Neuronal stem cell (in vitro differentiated cells): Measurements from ENCODE around the gene TBC1D5.

Experiments used
- DNase-seq: peaks from one replicate; pipeline ENCODE4 v3.0.0-alpha.2; 2013; ENCODE audit warnings: low spot score
- H2AFZ ChIP-seq: one replicate; pipeline ENCODE4 v1.6.1; 2013; ENCODE audit warnings: mild to moderate bottlenecking, low read length, inconsistent platforms
- H2AK5ac ChIP-seq: 2 replicates; pipeline ENCODE4 v1.6.1; 2013; ENCODE audit warnings: low read depth, mild to moderate bottlenecking, inconsistent platforms, low read length, moderate library complexity, mixed read lengths
- H2BK120ac ChIP-seq: 2 replicates; pipeline ENCODE4 v1.6.1; 2013; ENCODE audit warnings: low read depth, mild to moderate bottlenecking, inconsistent platforms, low read length, moderate library complexity, mixed read lengths
- H2BK12ac ChIP-seq: one replicate; pipeline ENCODE4 v1.6.1; 2013; ENCODE audit warnings: low read length, inconsistent platforms
- H2BK15ac ChIP-seq: 2 replicates; pipeline ENCODE4 v1.6.1; 2013; ENCODE audit warnings: mild to moderate bottlenecking, low read length, inconsistent platforms, mixed read lengths
- H2BK5ac ChIP-seq: one replicate; pipeline ENCODE4 v1.6.1; 2013; ENCODE audit warnings: inconsistent platforms, mild to moderate bottlenecking, low read length, moderate library complexity
- H3K14ac ChIP-seq: one replicate; pipeline ENCODE4 v1.6.1; 2013; ENCODE audit warnings: low read length, inconsistent platforms
- H3K18ac ChIP-seq: 2 replicates; pipeline ENCODE4 v1.6.1; 2013; ENCODE audit warnings: low read length, inconsistent platforms
- H3K23ac ChIP-seq: 2 replicates; pipeline ENCODE4 v1.6.1; 2013; ENCODE audit warnings: low read depth, mild to moderate bottlenecking, mixed read lengths, low read length, inconsistent platforms; ENCODE audit not compliant: poor library complexity
- H3K27ac ChIP-seq: replicated peaks from 3 replicates; pipeline ENCODE4 v1.5.1; 2013; ENCODE audit warnings: low read length, inconsistent platforms
- H3K27me3 ChIP-seq, 3 experiments: 2 replicates each; pipeline ENCODE4 v1.6.1; 2013; ENCODE audit warnings: low read length in 3 of 3, mild to moderate bottlenecking in 2 of 3, inconsistent platforms in 1 of 3, low read depth in 1 of 3, mixed read lengths in 1 of 3, moderate library complexity in 1 of 3; ENCODE audit not compliant: control insufficient read depth in 3 of 3, insufficient read depth in 3 of 3
- H3K36me3 ChIP-seq, 2 donors: replicated peaks in 1 of 2; 2 replicates each; pipeline ENCODE4 v1.6.1; 2013; ENCODE audit warnings: low read length in 2 of 2; ENCODE audit not compliant: control insufficient read depth in 2 of 2, insufficient read depth in 2 of 2
- H3K4ac ChIP-seq: 2 replicates; pipeline ENCODE4 v1.6.1; 2013; ENCODE audit warnings: inconsistent platforms, mild to moderate bottlenecking, low read length, moderate library complexity
- H3K4me1 ChIP-seq, 2 donors: 1 replicate in 1 of 2; 2 replicates in 1 of 2; pipeline ENCODE4 v1.6.1; 2013; ENCODE audit warnings: low read length in 2 of 2, low read depth in 1 of 2; ENCODE audit not compliant: control insufficient read depth in 2 of 2, insufficient read depth in 1 of 2
- H3K4me2 ChIP-seq: one replicate; pipeline ENCODE4 v1.6.1; 2013; ENCODE audit warnings: mild to moderate bottlenecking, low read length, inconsistent platforms; ENCODE audit not compliant: insufficient read depth, poor library complexity, severe bottlenecking
- H3K4me3 ChIP-seq, 2 donors: 2 replicates each; pipeline ENCODE4 v1.5.1; 2013; ENCODE audit warnings: low read length in 2 of 2, mild to moderate bottlenecking in 2 of 2, inconsistent platforms in 1 of 2, moderate library complexity in 1 of 2
- H3K79me1 ChIP-seq: one replicate; pipeline ENCODE4 v1.6.1; 2013; ENCODE audit warnings: low read depth, mild to moderate bottlenecking, inconsistent platforms, low read length, moderate library complexity
- H3K9ac ChIP-seq: one replicate; pipeline ENCODE4 v1.6.1; 2013; ENCODE audit warnings: mild to moderate bottlenecking, low read depth, low read length, inconsistent platforms; ENCODE audit not compliant: poor library complexity
- H3K9me3 ChIP-seq, 2 donors: replicated peaks in 1 of 2; 2 replicates each; pipeline versions ENCODE3 to v1.6.1; 2013; ENCODE audit warnings: low read length in 2 of 2, mild to moderate bottlenecking in 2 of 2, inconsistent platforms in 1 of 2, low read depth in 1 of 2, mixed read lengths in 1 of 2, moderate library complexity in 1 of 2; ENCODE audit not compliant: control insufficient read depth in 2 of 2, insufficient read depth in 1 of 2
- H4K8ac ChIP-seq: one replicate; pipeline ENCODE4 v1.6.1; 2013; ENCODE audit warnings: low read depth, mild to moderate bottlenecking, inconsistent platforms, low read length, moderate library complexity
- H4K91ac ChIP-seq: one replicate; pipeline ENCODE4 v1.6.1; 2013; ENCODE audit warnings: low read length, low read depth, mild to moderate bottlenecking, inconsistent platforms; ENCODE audit not compliant: poor library complexity
- WGBS, 2 donors: extraction: QIAGEN DNeasy Blood & Tissue Kit; methylation state at CpG; one replicate each; pipeline ENCODE4 v1.1.7; 2013; ENCODE audit warnings: missing lambda C conversion rate in 2 of 2, mixed read lengths in 1 of 2; ENCODE audit not compliant: insufficient read length in 2 of 2, insufficient replicate concordance in 1 of 2; ENCODE audit errors: extremely low coverage in 2 of 2; 5-methylcytosine and 5-hydroxymethylcytosine counted together

Gene TBC1D5

DNA sequence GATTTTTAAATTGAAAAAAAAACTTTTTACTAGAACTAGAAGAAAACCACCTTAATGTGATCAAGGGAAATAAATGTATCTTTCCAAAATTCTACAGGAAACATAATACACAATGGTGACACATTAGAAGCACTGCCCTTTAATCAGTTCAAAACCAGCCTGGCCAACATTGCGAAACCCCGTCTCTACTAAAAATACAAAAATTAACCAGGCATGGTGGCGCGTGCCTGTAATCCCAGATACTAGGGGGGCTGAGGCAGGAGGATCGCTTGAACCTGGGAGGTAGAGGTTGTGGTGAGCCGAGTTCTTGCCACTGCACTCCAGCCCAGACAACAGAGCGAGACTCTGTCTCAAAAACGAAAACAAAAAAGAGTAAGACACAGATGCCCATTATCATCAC is 134.5 kb downstream of the TBC1D5 start:
- Histone ChIP-seq H3K79me1 (no peaks in the 10 kb centered on the region), H2BK15ac (no peak overlapping the region), H3K4me3 (no peak overlapping the region), H2AK5ac (no peak overlapping the region), H3K4me2 (no peak overlapping the region), H3K9ac (no peak overlapping the region), H2BK120ac (no peak overlapping the region), H3K36me3 (no peaks in the 10 kb centered on the region), H3K9me3 (peaks cover 0 to 2% of the 10 kb centered on the region in 2 donors), H4K8ac (no peak overlapping the region), H3K27me3 (no peaks in the 10 kb centered on the region), H3K4ac (no peak overlapping the region), H3K4me1 (no peaks in the 10 kb centered on the region), H2BK12ac (no peak overlapping the region), H4K91ac (no peak overlapping the region), H3K23ac (no peak overlapping the region), H3K18ac (no peak overlapping the region), H3K14ac (no peak overlapping the region), H2BK5ac (no peak overlapping the region), H2AFZ (no peak overlapping the region), H3K27ac (no peak overlapping the region)
- no CpG with 5 or more reads among the region's 8 CpGs for whole genome bisulfite sequencing, 2 donors
- DNase-seq = no peak

DNA sequence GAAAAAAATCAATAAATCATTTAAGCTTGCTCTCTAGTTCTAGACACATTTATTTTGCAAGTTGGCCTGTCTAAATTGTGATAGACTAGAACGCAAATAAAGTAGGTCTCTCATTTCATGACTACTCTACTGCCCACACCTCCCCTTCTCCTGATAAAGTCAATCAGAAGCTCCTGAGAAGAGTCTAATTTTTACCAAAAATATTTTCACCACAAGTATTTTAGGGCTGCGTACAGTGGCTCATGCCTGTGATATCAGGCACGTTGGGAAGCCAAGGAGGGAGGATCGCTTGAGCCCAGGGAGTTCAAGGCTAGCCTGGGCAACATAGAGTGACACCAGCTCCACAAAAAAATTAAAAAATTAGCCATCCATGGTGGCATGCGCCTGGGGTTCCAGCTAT is 136.5 kb downstream of the TBC1D5 start:
- Histone ChIP-seq H4K8ac (no peak overlapping the region), H2BK15ac (no peak overlapping the region), H2BK120ac (no peak overlapping the region), H3K4ac (no peak overlapping the region), H2BK5ac (no peak overlapping the region), H3K23ac (no peak overlapping the region), H2BK12ac (no peak overlapping the region), H3K4me2 (no peak overlapping the region), H3K18ac (no peak overlapping the region), H3K36me3 (no peaks in the 10 kb centered on the region), H3K14ac (no peak overlapping the region), H3K27me3 (no peaks in the 10 kb centered on the region), H3K4me1 (no peaks in the 10 kb centered on the region), H2AFZ (no peak overlapping the region), H3K79me1 (no peaks in the 10 kb centered on the region), H4K91ac (no peak overlapping the region), H3K4me3 (no peak overlapping the region), H3K27ac (no peak overlapping the region), H3K9ac (no peak overlapping the region), H2AK5ac (no peak overlapping the region), H3K9me3 (peaks cover 0 to 2% of the 10 kb centered on the region in 2 donors)
- no CpG with 5 or more reads among the region's 5 CpGs for WGBS, 2 donors
- DNase-seq = no peak

DNA sequence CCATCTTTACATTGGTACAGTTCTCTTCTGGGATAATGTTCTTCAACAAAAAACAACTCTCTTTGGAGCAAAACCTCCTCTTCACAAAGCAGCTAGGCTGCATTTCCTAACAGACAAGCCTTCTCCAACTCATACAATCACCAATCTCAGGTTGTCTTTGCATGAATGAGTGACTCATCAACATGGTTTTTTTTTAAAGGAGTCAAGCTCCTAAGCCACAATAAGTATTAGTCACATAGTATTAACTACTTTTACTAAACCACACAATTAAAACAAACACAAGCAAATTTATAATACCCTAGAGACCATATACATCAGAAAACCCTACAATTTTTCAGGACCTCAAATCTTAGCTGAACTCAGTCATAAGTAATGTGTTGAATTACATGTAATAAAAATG is 137.4 kb downstream of the TBC1D5 start:
- DNase-seq = no peak
- Histone ChIP-seq H4K91ac (no peak overlapping the region), H2BK12ac (no peak overlapping the region), H2BK15ac (no peak overlapping the region), H3K9ac (no peak overlapping the region), H3K23ac (no peak overlapping the region), H3K27ac (no peak overlapping the region), H3K4me3 (no peak overlapping the region), H3K14ac (no peak overlapping the region), H2AK5ac (no peak overlapping the region), H3K4me1 (no peaks in the 10 kb centered on the region), H4K8ac (no peak overlapping the region), H3K18ac (no peak overlapping the region), H3K27me3 (no peaks in the 10 kb centered on the region), H2AFZ (no peak overlapping the region), H3K36me3 (no peaks in the 10 kb centered on the region), H3K9me3 (peaks cover 0 to 2% of the 10 kb centered on the region in 2 donors), H3K4ac (no peak overlapping the region), H3K4me2 (no peak overlapping the region), H3K79me1 (no peaks in the 10 kb centered on the region), H2BK5ac (no peak overlapping the region), H2BK120ac (no peak overlapping the region)

DNA sequence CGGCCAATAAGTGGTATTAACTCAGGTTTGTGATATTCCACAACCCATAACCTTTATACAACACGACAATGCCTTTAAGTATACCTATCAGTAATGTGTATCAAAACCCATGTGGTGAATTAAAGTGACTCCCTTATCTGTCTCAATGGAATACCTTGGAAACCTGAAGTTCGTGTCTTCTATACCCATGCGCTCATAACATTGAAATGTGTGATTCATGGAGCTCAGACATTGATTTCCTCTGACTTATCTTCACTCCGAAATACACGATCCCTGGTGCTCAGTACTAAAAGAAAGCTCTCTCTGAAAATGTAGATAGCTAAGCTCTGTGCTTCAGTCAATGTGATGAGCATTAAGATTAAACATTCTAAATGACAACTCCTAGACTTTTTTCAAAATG is 140.3 kb downstream of the TBC1D5 start:
- H3K9me3 ChIP-seq = peaks cover 4 to 11% of the 10 kb centered on the region in 2 donors
- H3K14ac ChIP-seq = no peak overlapping the region
- no peaks in the 10 kb centered on the region for H3K27me3 ChIP-seq
- no peak overlapping the region for H2BK120ac ChIP-seq
- H2AK5ac ChIP-seq = no peak overlapping the region
- no peak overlapping the region for H2BK15ac ChIP-seq
- no peak overlapping the region for H4K91ac ChIP-seq
- no peak overlapping the region for H2BK5ac ChIP-seq
- no peak for DNase-seq
- H3K36me3 ChIP-seq = no peaks in the 10 kb centered on the region
- no peak overlapping the region for H4K8ac ChIP-seq
- no peak overlapping the region for H3K4ac ChIP-seq
- H3K4me1 ChIP-seq = no peaks in the 10 kb centered on the region
- no CpG with 5 or more reads among the region's 6 CpGs for WGBS, 2 donors
- H3K23ac ChIP-seq = no peak overlapping the region
- no peak overlapping the region for H3K18ac ChIP-seq
- H3K4me2 ChIP-seq = no peak overlapping the region
- no peak overlapping the region for H2BK12ac ChIP-seq
- H3K9ac ChIP-seq = no peak overlapping the region
- no peak overlapping the region for H3K4me3 ChIP-seq
- H2AFZ ChIP-seq = no peak overlapping the region
- no peaks in the 10 kb centered on the region for H3K79me1 ChIP-seq
- no peak overlapping the region for H3K27ac ChIP-seq
